ENCODE results near the gene FAH.

- TF ChIP-seq CTCF (IDR thresholded peaks at IDR 0.05) (no peak), POLR2A (IDR thresholded peaks at IDR 0.05) (no peak)
These were observed 50.6 kb downstream of the FAH start for GRCh38 chr15:80203361-80203885.
